ENCODE results near the gene PVALEF. TPM values are rescaled to one million over a fixed set of nuclear protein-coding genes. Genes with fewer than 3 reads are reported as not detected.

The PVALEF gene
- total and polyA plus RNA-seq, 2 of the 8 experiments (the other 6 are each of a cell fraction or from before 2014, with no cell fraction given): 0.03 TPM; not detected in 1

GRCh38 chr17:81127526-81128177, 37.7 kb upstream of the PVALEF start:
- H2AK5ac ChIP-seq (ENCODE audit: low read depth, low read length): no peak overlapping the region
- no peak overlapping the region for H3K18ac ChIP-seq (ENCODE audit: extremely low read depth, low read length)
- H3K56ac ChIP-seq (replicated peaks; ENCODE audit: insufficient read length, low read depth, low read length): no peak overlapping the region
- H3K4ac ChIP-seq (replicated peaks; ENCODE audit: insufficient read length, low read depth, low read length): no peak overlapping the region
- no peak for DNase-seq (ENCODE audit: low read depth in 1 of 2, low spot score in 2 of 2)
- H3K9ac ChIP-seq (replicated peaks in 1 of 4; ENCODE audit: extremely low read depth in 1 of 4, low read depth in 3 of 4, low read length in 3 of 4): no peak overlapping the region
- no peak overlapping the region for H3K14ac ChIP-seq (ENCODE audit: insufficient read length)
- peaks cover 0 to 3% of the 10 kb centered on the region in 2 experiments for H4K20me1 ChIP-seq (replicated peaks in 1 of 2; ENCODE audit: control insufficient read depth in 1 of 2, insufficient read depth in 2 of 2, low read length in 2 of 2)
- POLR2A ChIA-PET (ENCODE audit: partially characterized antibody): interaction anchor here (1.1 kb wide), 1 partner anchor 80 kb away, joined by 3 read pairs; no protein-coding TSS in a partner anchor
- no peak overlapping the region for H2BK15ac ChIP-seq (ENCODE audit: low read length)
- H2BK12ac ChIP-seq (ENCODE audit: low read depth, low read length): no peak overlapping the region
- H4K8ac ChIP-seq (ENCODE audit: extremely low read depth, insufficient read depth, low read length): no peak overlapping the region
- no peak overlapping the region for H4K5ac ChIP-seq (ENCODE audit: insufficient read length, low read depth, low read length)
- no peaks in the 10 kb centered on the region for H3K9me3 ChIP-seq (ENCODE audit: insufficient read depth in 2 of 2, low read depth in 1 of 2, low read length in 1 of 2)
- H2BK120ac ChIP-seq (replicated peaks; ENCODE audit: low read depth, low read length): no peak overlapping the region
- H2BK20ac ChIP-seq (ENCODE audit: low read length): no peak overlapping the region
- no peaks in the 10 kb centered on the region for H3K23me2 ChIP-seq (ENCODE audit: low read depth, low read length)
- peaks cover 0 to 11% (median 6%) of the 10 kb centered on the region in 4 experiments; a peak in 5 of 7 replicates for H3K4me1 ChIP-seq (replicated peaks in 1 of 4; ENCODE audit: control insufficient read depth in 3 of 4, insufficient read depth in 4 of 4, low read length in 3 of 4)
- H3K36me3 ChIP-seq (ENCODE audit: control insufficient read depth in 2 of 4, insufficient read depth in 4 of 4, low read length in 3 of 4): no peaks in the 10 kb centered on the region
- H3K23ac ChIP-seq (ENCODE audit: insufficient read length): no peak overlapping the region
- CTCF ChIA-PET (ENCODE audit: partially characterized antibody): interaction anchor here (0.6 to 1.4 kb wide), 3 partner anchors 30 to 1089 kb away, joined by 3 to 4 read pairs (median 3); no protein-coding TSS in a partner anchor
- 85% methylated on average over 13 of the region's 25 CpGs; no CpG with 5 or more reads in 1 of the 2 experiments for WGBS, 2 experiments (ENCODE audit: extremely low coverage in 1 of 2, insufficient coverage in 1 of 2, insufficient read length in 1 of 2, insufficient replicate concordance in 2 of 2, low coverage in 1 of 2, low lambda C conversion rate in 2 of 2, missing lambda C conversion rate in 1 of 2)
- no peak overlapping the region for H3K4me3 ChIP-seq (ENCODE audit: extremely low read depth in 1 of 4, insufficient read depth in 2 of 4, low read depth in 3 of 4, low read length in 4 of 4)
- H4K91ac ChIP-seq (replicated peaks; ENCODE audit: insufficient read length, low read length): no peak overlapping the region
- H3K27me3 ChIP-seq (replicated peaks in 1 of 4; ENCODE audit: control insufficient read depth in 3 of 4, extremely low read depth in 1 of 4, insufficient read depth in 3 of 4, low read length in 3 of 4): peaks cover 0 to 5% (median 3%) of the 10 kb centered on the region in 4 experiments; a peak in 3 of 7 replicates
- no peak overlapping the region for H3K4me2 ChIP-seq (ENCODE audit: insufficient read depth in 1 of 2, low read depth in 2 of 2, low read length in 2 of 2)
- H3K27ac ChIP-seq (ENCODE audit: low read depth, low read length): no peak overlapping the region
- no peaks in the 10 kb centered on the region for H3K79me1 ChIP-seq (ENCODE audit: low read depth, low read length)
- no peaks in the 10 kb centered on the region for H3K79me2 ChIP-seq (ENCODE audit: control insufficient read depth in 1 of 2, insufficient read depth in 2 of 2, low read length in 2 of 2)
- no peak for FAIRE-seq
- H2AFZ ChIP-seq (ENCODE audit: low read length): no peak overlapping the region
- no peak overlapping the region for H2BK5ac ChIP-seq (ENCODE audit: low read depth, low read length)
- TF ChIP-seq SAP30 (IDR thresholded peaks at IDR 0.05; ENCODE audit: insufficient read depth, insufficient replicate concordance, low read length) (no peak), POU5F1 (IDR thresholded peaks at IDR 0.05; ENCODE audit: low read depth, low read length) (no peak), GABPA (IDR thresholded peaks at IDR 0.05; ENCODE audit: borderline replicate concordance, insufficient read depth, low read length) (no peak), POLR2A (IDR thresholded peaks at IDR 0.05; ENCODE audit: control extremely low read depth in 1 of 2, low read depth in 2 of 2, low read length in 2 of 2) (no peak), E2F6 (IDR thresholded peaks at IDR 0.05) (no peak), KDM1A (IDR thresholded peaks at IDR 0.05; ENCODE audit: borderline replicate concordance, low read length) (no peak), TBP (IDR thresholded peaks at IDR 0.05; ENCODE audit: low read depth, low read length) (no peak), FOSL1 (IDR thresholded peaks at IDR 0.05; ENCODE audit: insufficient read depth, low read depth, low read length) (no peak), ZNF274 (IDR thresholded peaks at IDR 0.05; ENCODE audit: borderline replicate concordance, extremely low read depth, low read length) (no peak), YY1 (IDR thresholded peaks at IDR 0.05; ENCODE audit: low read depth, low read length) (no peak), GTF2F1 (IDR thresholded peaks at IDR 0.05; ENCODE audit: borderline replicate concordance, low read depth, low read length) (no peak), SIRT6 (IDR thresholded peaks at IDR 0.05; ENCODE audit: low read length) (no peak), BACH1 (IDR thresholded peaks at IDR 0.05; ENCODE audit: low read length) (no peak)
